Measurements from ENCODE around the gene C14orf132.

C14orf132 gene

DNA sequence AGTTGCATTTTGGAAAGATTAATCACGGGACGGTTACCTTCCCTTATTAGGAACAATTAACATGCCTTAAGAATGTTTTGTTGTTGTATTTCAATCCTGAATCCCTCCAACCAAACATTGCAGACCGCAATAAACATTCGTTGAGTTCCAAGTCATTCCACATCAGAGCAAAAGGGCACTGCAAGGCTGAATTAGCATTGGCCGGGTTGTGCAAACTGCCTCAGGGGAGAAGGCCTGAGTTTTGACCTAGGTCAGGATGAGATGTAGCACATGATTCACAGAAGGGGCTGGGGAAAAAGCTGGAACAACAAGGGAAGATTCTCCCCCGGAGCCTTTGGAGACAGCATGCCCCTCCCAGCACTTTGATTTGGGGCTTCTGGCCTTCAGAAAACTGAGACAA is 83.3 kb downstream of the C14orf132 start:
- DNase-seq, result no peak

DNA sequence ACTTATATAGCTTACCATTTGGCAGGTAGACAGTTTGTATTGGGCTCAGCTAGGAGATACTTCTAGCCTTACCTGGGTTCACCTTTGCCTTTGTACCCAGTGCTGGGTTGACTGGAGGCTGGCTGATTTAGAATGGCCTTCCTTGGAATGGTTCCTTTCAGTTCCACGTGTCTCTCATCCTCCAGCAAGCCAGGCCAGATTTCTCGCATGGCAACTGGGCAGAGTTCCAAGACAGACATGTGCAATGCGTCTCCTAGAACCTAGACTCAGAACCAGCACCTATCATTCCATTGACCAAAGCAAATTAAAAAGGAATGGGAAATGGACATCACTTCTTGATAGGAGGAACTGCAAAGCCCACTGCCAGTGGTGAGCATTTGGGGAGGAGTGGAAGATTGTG is 86.4 kb downstream of the C14orf132 start:
- DNase-seq, result no peak

DNA sequence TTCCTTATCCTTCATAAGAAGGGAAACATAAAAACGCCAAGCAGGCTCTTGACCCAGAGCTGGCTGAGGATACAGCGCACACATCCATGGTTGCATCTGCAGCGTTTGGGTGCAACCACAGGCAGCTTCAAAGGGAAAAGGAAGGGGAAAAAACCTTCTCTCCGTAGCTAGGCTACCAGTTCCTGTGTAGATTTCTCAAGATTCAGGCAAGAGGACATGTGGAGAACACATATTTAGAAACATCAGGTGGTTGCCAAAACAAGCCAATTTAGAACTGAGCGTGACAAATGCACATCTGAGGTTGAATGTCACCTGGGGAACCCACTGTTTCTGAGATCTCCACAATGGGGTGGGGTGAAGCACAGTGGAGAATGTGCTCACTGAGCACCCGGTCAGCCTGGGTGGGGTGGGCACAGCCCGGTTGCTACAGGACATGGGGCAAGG is 87.2 kb downstream of the C14orf132 start:
- no peak for DNase-seq

DNA sequence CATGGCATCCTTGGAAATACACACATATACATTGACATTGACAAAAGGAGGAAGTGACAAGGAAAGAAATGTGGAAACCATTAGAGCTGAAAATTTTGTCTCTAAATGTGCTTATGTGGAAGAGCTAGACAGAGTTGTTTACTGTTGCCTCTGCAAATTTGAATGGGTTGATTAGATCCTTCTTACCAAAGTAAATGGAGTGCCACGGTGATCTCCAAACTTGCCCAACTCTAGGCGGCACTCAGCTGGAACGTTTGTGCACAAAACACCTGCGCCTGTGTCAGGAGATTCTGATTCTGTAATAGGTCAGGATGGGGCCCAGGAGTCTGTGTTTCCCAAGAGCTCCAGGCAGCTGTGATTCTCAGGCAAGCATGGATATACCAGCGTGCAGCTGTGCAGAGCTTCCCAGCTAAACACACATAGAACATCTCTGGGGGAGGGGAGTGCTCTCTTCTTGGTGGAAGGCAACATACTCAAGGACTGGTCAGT is 87.7 kb downstream of the C14orf132 start:
- no peak for DNase-seq

DNA sequence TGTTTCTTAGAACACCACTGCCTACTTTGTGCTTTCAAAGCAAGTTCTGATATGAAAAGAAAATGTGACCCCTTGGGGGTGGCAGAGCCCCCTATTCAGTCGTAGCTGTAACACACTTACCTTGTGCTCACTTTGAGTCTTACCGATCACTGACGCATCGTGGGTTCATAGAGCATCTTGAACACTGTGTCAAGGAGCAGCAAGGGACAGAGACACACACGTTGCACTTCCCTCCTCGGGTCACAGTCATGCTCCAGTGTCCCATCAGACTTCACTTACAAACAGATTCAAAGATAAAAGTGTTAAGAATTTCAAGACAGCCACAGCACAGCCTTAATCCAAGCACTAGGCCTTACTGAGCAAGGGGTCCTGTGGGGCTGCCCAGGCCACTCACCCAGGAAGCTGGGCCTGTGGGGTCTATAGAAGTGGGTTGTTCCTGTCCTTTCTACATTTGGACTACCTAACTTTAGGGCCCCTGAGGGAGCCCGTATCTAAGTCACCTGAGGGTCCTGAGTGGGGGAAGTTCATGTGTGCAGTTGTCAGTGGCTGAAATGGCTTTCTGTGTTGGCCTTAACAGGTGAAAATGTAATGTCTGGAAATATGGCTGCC is 90.1 kb downstream of the C14orf132 start:
- DNase-seq, result no peak

DNA sequence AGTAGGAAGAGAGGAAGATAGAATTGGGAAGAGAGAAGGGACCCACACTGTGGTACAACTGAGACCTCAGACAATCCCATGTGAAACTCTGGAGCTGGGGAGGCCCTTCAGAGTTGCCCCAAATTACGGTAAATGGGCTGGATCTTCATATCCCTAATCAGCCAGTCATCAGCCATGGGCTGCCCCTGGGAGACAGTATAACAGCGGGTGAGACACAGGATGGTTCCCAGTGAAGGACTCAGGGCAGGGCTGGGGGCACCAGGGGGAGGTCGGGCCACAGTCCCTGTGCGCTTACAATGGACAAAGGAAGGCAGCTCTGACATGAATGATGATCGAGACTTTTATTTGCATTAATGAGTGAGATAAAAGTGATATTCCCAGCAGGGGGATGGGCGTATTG is 91.2 kb downstream of the C14orf132 start:
- no peak for DNase-seq

DNA sequence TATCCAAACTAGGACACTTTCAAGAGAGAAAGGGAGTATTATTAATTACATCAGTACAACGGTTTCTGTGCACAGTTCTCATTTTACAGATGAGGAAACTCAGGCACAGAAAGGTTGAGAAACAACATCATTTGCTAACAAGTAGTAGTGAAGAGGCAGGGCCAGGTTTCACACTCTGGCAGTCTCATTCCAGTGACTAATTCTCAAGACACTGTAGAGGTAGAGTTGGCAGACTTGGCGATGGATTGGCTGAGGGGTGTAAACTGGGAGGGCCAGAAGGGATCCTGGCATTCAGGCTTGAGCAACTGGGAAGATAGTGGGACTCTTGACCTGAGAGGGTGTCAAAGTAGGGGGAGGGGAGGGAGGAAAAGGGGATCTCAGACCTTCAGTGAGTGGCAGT is 91.7 kb downstream of the C14orf132 start:
- DNase-seq, result no peak

DNA sequence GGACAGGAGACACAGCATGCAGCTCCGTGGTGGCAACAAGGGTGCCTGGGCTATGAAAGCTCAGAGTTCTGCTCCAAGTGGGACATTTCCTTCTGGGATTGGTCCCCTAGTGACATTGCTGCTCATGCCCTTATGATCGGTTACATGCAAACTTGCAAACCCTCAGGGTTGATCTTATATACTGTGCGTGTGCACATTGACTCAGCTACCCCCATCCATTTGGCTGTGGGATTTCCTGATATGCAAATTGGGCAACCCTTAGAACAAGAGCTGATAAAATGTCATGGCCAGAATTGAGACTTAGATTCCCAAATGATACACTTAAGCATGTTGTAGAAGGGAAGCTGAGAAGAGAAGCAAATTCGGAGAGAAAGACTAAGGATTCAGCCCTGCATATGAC is 92.7 kb downstream of the C14orf132 start:
- DNase-seq, result no peak

DNA sequence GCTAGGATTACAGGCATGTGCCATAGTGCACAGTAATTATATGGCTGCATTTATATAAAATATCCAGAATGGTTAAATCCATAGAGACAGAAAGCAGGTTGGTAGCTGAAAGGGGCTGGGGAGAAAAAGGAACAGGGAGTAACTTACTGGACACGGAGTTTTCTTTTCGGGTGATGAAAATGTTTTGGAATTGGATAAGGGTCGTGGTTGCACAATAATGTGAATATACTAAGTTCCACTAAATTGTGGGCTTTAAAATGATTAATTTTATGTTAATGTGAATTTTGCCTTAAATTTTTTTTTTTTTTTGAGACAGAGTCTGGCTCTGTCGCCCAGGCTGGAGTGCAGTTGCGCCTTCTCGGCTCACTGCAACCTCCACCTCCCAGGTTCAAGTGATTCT is 95.3 kb downstream of the C14orf132 start:
- DNase-seq, result no peak

DNA sequence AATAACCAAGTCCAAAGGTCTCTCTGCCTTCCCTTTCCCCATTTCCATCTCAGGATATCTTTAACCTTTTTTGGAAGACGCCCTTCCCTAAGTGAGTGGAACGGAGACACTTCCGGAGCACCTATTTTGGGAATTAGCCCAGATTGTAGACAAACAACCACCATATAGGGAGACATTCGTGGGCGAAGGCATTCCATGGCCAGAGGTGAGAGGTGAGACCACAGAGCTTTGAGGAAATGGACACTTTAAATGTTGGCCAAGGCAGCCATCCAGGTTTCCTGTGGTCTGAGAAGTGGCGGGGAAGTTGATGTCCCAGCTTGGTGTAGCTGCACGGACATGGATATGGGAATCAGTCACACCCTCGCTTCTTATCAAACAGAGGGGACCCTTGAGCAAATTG is 96.1 kb downstream of the C14orf132 start:
- no peak for DNase-seq

DNA sequence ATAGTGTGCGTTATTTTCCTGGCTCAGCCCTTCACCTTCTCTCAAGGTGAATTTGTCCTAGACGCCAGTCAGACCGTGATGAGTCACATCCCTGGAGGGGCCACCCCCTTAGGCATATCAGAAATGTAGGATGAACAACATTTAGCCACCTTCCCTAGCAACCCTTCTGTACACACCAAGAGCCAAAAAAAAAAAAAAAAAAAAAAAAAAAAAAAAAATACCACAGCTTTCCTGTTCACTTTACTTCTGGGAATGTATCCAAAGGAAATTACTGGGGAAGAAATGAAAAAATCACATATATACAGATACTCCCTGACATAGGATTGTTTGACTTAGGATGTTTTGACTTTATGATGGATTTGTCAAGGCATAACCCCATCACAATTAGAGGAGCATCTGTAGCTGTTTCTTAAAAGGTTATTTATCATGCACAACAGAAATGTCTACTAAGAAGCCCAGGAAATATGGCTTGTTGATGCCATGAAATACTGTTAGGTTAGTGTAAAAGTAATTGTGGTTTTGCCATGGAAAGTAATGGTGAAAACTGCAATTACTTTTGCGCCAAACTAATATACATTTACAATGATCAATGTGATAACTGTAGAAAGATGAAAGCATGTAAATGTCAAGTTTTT is 97.3 kb downstream of the C14orf132 start:
- DNase-seq, result no peak

DNA sequence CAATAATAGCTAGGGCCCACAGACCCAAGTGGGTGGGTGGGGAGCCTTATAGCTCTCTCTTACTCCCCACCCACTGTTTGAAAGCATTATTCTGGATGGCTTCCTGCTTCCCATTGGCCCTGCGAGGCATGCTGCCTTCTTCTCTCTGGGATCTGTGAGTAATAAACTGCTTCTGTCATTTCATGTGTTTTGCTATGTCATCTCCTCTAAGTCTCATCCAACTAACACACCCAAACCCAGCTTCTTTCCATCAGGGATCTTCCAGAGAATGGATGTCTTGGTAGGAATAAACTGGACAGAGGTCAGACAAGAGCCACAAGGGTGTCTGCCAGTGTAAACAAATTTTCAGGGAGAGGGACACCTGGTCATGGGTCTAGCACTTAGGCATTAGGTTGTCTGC is 99.1 kb downstream of the C14orf132 start:
- DNase-seq, result no peak

DNA sequence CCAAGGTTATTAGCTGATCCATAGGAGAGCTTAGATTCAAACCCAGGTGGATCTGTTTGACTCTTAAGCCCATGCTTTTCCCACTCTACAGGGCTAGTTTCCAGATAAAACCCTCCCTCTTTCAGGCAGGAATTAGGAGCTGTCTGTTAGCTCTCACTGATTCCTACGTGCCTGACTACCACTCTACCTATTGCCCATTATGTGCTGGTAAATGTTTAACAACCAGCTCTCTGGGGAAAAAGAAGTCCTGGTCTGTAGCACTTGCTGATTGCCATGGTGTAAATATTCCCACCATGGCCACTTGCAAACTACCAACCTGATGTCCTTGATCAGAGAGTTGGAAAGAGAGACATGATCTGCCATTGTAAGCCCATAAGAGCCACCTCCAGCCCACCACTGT is 100.0 kb downstream of the C14orf132 start:
- DNase-seq, result no peak

DNA sequence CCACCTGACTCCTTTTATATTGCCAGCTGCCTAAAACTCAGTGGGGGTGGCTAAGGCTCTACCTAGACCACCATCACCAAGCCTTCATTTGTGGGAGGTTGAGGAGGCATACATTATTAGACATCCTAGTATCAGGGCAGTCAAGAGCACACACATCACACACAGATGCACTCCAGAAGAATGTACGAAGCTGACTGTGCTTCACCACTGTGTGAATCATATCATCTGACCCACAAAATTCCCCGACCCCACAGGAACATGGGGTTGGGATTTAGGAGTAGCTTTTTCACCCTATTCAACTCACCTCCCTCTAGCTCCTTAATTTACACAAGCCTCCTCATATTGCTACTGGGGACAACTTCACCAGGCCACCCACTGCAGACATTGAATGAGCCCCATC is 100.7 kb downstream of the C14orf132 start:
- no peak for DNase-seq

DNA sequence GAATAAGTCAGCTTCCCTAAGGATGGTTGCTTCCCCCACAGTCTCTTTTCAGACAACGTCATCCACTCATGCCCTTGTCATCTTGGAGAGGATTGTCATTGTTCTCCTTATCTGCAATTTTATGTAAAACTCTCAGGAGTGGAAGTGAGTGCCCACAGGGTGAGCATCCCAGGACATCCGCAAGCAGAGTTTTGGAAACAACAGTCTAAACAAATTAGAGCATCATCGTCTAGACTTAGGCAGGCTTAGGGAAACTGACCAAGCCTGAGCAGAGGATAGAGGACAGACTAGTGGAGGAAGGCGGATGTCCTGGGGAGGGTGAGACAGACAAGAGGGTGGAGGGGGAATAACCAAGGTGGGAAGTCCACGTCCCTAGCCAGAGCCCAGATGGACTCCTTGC is 101.8 kb downstream of the C14orf132 start:
- no peak for DNase-seq
